Left ventricle myocardium inferior (tissue), 1 donor: ENCODE data around the gene NET1. TPM values are rescaled to one million over a fixed set of nuclear protein-coding genes. Genes with fewer than 3 reads are reported as not detected.
"Not testable (repeated sequence)": the region's sequence is repeated elsewhere in the genome, so short reads cannot be mapped to it uniquely, and the experiment has no call there.

Source experiments
- DNase-seq: peaks from one replicate; pipeline ENCODE4 v3.0.0-alpha.2; 2020
- H3K27ac ChIP-seq: fragments of 200-600 bp; replicated peaks from 2 replicates; pipeline ENCODE4 v1.8.0; 2021
- H3K27me3 ChIP-seq: fragments of 200-600 bp; 2 replicates; pipeline ENCODE4 v1.8.0; 2021; ENCODE audit warnings: low read depth
- H3K36me3 ChIP-seq: fragments of 200-600 bp; 2 replicates; pipeline ENCODE4 v1.8.0; 2021
- H3K4me1 ChIP-seq: fragments of 200-600 bp; 2 replicates; pipeline ENCODE4 v1.8.0; 2021
- H3K4me3 ChIP-seq: fragments of 200-600 bp; 2 replicates; pipeline ENCODE4 v1.8.0; 2021; ENCODE audit warnings: mild to moderate bottlenecking, moderate library complexity
- H3K9me3 ChIP-seq: fragments of 200-600 bp; replicated peaks from 2 replicates; pipeline ENCODE4 v1.8.0; 2021
- CTCF ChIP-seq: fragments of 200-600 bp; IDR thresholded peaks from 2 replicates; pipeline ENCODE4 v1.8.0; 2021; ENCODE audit warnings: antibody characterized with exemption, mild to moderate bottlenecking, borderline replicate concordance
- intact Hi-C: fragments of 100-400 bp; cut with micrococcal nuclease; formaldehyde crosslinking; loops from one replicate; pipeline ENCODE4 v1.11.0; 2022
- total RNA-seq: library from RNA; stranded (reverse); fragmentation: NEBNext Ultra II Directional; extraction: Animal tissue kit (Norgen Biotek cat#: 25700); gene quantifications from one replicate; pipeline ENCODE4 v1.2.1, GENCODE V29; 2021
- donor health status: DM: no; HTN: yes; CAD: no; lungs with severe emphysema.

The NET1 gene
- total RNA-seq, 1 donor from 2014 or later, result 11.3 TPM

GRCh38 chr10:5468262-5469106 is 56.1 kb downstream of the NET1 start:
- Histone ChIP-seq H3K27ac (no peak overlapping the region), H3K9me3 (peaks cover 11% of the 10 kb centered on the region), H3K27me3 (no peaks in the 10 kb centered on the region), H3K4me3 (no peak overlapping the region), H3K4me1 (no peaks in the 10 kb centered on the region), H3K36me3 (no peaks in the 10 kb centered on the region)
- no peak for TF ChIP-seq CTCF
- intact Hi-C loops, result no loop called here
- no peak for DNase-seq

DNA sequence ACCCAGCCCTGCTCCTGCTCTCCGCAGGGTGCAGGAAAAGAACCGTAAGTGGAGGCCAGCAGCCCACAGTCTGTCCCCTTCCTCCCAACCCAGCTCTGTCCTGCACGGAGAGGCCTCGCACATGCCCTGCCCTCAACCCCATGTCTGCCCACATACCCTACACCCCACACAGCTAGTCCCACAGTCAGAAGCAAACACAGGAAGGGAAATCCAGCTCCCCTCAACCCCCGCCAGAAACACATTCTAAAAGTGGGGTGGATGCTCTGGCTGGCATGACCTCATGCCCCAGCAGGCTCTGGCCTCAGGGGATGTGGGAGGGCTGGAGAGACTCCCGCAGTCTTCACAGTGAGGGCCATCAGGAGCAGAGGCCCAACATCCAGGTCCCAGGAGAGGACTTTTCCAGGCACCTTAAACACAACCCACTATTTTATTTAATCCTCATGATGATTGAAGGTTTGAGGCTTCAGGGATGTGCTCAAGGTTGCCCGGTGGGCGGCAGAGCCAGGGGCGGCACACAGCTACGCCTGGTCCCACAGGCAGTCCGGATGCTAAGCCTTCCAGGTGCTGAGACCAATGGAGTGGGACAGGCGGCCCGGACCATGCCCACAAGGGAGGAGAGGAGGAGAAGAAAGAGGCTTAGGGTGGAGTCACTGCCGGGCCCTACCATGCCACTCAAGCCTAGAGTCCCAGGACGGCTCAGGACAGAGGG is 57.1 kb downstream of the NET1 start:
- no peaks in the 10 kb centered on the region for H3K36me3 ChIP-seq
- H3K4me3 ChIP-seq, result no peak overlapping the region
- DNase-seq, result no peak
- no peaks in the 10 kb centered on the region for H3K4me1 ChIP-seq
- peaks cover 11% of the 10 kb centered on the region for H3K9me3 ChIP-seq
- intact Hi-C loops, result no loop called here
- no peak for TF ChIP-seq CTCF
- no peaks in the 10 kb centered on the region for H3K27me3 ChIP-seq
- H3K27ac ChIP-seq, result no peak overlapping the region

GRCh38 chr10:5470062-5470751 is 57.9 kb downstream of the NET1 start:
- Histone ChIP-seq H3K36me3 (no peaks in the 10 kb centered on the region), H3K27ac (no peak overlapping the region), H3K27me3 (no peaks in the 10 kb centered on the region), H3K9me3 (peaks cover 11% of the 10 kb centered on the region), H3K4me1 (no peaks in the 10 kb centered on the region), H3K4me3 (no peak overlapping the region)
- DNase-seq, result no peak
- intact Hi-C loops, result no loop called here
- TF ChIP-seq CTCF, result no peak

- H3K36me3 ChIP-seq, DNase-seq, H3K27ac ChIP-seq, H3K9me3 ChIP-seq, H3K4me1 ChIP-seq, H3K27me3 ChIP-seq, H3K4me3 ChIP-seq, intact Hi-C loops: not testable (repeated sequence)
These were observed 62.3 kb downstream of the NET1 start for GRCh38 chr10:5474642-5475041.

GRCh38 chr10:5475088-5475487 is 62.7 kb downstream of the NET1 start:
- H3K4me1 ChIP-seq, H3K9me3 ChIP-seq, intact Hi-C loops, H3K27me3 ChIP-seq, H3K36me3 ChIP-seq, H3K27ac ChIP-seq, H3K4me3 ChIP-seq, DNase-seq: not testable (repeated sequence)

DNA sequence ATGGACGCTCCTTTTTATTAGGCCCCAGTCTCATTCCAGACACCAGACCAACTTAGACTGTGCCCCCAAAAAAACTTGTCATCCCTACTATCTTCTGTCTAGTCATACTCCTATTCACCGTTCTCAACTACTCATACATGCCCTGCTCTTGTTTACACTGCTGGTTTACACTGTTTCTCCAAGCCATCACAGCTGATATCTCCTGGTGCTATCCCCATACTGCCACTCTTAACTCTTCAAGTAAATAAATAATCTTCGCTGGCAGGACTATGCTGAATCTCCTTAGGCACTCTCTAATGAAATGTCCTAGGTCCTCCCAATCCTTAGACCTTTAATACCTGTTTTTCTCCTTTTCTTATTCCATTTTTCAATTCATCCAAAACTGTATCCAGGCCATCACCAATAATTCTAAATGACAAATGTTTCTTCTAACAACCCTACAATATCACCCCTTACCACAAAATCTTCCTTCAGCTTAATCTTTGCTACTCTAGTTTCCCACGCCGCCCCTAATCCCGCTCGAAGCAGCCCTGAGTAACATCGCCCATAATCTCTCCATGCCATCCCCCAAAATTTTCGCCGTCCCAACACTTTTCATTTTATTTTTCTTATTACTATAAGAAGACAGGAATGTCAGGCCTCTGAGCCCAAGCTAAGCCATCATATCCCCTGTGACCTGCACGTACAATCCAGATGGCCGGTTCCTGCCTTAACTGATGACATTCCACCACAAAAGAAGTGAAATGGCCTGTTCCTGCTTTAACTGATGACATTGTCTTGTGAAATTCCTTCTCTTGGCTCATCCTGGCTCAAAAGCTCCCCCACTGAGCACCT is 63.8 kb downstream of the NET1 start:
- DNase-seq, H3K4me1 ChIP-seq, H3K27ac ChIP-seq, intact Hi-C loops, H3K27me3 ChIP-seq, H3K4me3 ChIP-seq, H3K9me3 ChIP-seq, H3K36me3 ChIP-seq: not testable (repeated sequence)
